SK-N-SH treated with all-trans-retinoic acid at 6 μM for 48 hours (cell line): ENCODE measurements around the gene GALNTL6.

ENCODE experiments used
- RARB ChIP-seq: fragments of 250-450 bp; sonication (Bioruptor Pico); IDR thresholded peaks from 2 replicates; pipeline ENCODE4 v1.8.0; 2021; ENCODE audit warnings: mild to moderate bottlenecking, moderate library complexity
- ZNF565 ChIP-seq: fragments of 450-650 bp; formaldehyde crosslinking; conservative IDR thresholded peaks from 2 replicates; pipeline ENCODE4 v1.5.0; 2020; ENCODE audit warnings: low read depth, mild to moderate bottlenecking, moderate library complexity
- TF ChIP-seq, protein P1 (sequence below): fragments of 250-450 bp; sonication (Bioruptor Pico); IDR thresholded peaks from 2 replicates; pipeline ENCODE4 v1.8.0; 2020; ENCODE audit warnings: mild to moderate bottlenecking, moderate library complexity, borderline replicate concordance

DNA sequence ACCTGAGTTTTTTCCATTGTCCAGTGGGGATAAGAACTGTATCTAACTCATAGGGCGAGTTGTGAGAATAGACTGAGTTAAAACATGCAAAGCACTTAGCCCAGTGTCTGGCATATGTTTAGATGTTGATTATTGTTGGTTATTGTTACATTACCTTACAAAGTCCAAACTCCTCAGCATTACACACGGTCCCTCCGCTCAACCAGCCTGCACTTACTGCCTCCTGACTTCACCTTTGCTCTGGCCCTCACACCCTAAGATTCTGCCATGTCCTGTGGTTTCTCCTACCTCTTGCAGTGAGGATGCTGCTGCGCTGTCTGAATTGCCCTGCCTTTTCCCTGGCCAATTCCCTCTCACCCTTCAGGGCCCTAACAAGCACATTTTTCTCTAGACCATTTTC, 1053.2 kb downstream of the GALNTL6 start:
- TF ChIP-seq ZNF565, result no peak
- no peak for TF ChIP-seq RARB
- TF ChIP-seq, protein P1, sequence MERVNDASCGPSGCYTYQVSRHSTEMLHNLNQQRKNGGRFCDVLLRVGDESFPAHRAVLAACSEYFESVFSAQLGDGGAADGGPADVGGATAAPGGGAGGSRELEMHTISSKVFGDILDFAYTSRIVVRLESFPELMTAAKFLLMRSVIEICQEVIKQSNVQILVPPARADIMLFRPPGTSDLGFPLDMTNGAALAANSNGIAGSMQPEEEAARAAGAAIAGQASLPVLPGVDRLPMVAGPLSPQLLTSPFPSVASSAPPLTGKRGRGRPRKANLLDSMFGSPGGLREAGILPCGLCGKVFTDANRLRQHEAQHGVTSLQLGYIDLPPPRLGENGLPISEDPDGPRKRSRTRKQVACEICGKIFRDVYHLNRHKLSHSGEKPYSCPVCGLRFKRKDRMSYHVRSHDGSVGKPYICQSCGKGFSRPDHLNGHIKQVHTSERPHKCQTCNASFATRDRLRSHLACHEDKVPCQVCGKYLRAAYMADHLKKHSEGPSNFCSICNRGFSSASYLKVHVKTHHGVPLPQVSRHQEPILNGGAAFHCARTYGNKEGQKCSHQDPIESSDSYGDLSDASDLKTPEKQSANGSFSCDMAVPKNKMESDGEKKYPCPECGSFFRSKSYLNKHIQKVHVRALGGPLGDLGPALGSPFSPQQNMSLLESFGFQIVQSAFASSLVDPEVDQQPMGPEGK (CRISPR knock-in tag), result no peak
